Esophagus squamous epithelium (tissue), 5 donors: Measurements from ENCODE around the gene IQSEC1. TPM values are rescaled to one million over a fixed set of nuclear protein-coding genes. Genes with fewer than 3 reads are reported as not detected.

Experiments
- DNase-seq: peaks from one replicate; lab custom pipeline; 2025; lab: John Stamatoyannopoulos, UW
- H3K27ac ChIP-seq, 4 donors: fragments of 200-600 bp; sonication (generic); one replicate each; pipeline ENCODE4 v1.5.1; 2016 to 2019; ENCODE audit warnings: mild to moderate bottlenecking in 1 of 4
- H3K27me3 ChIP-seq, 4 donors: fragments of 200-600 bp; sonication (generic); 1 replicate in 3 of 4; 2 replicates in 1 of 4; pipeline versions ENCODE4 v1.5.1 to v1.6.0; 2017 to 2021; ENCODE audit warnings: antibody characterized with exemption in 1 of 4
- H3K36me3 ChIP-seq, 3 donors: fragments of 200-600 bp; sonication (generic); one replicate each; pipeline ENCODE4 v1.5.1; 2016 to 2019
- H3K4me1 ChIP-seq, 3 donors: fragments of 200-600 bp; sonication (generic); one replicate each; pipeline ENCODE4 v1.5.1; 2017 to 2019
- H3K4me3 ChIP-seq, 4 donors: fragments of 200-600 bp; sonication (generic); 1 replicate in 3 of 4; 2 replicates in 1 of 4; pipeline ENCODE4 v1.5.1; 2016 to 2019; ENCODE audit warnings: mild to moderate bottlenecking in 2 of 4, moderate library complexity in 1 of 4
- H3K9me3 ChIP-seq, 3 donors: fragments of 200-600 bp; sonication (generic); one replicate each; pipeline ENCODE4 v1.5.1; 2016 to 2019
- CTCF ChIP-seq, 6 experiments: fragments of 450-650 bp in 4 of 6; fragments of 200-600 bp in 2 of 6; sonication (generic) in 2 of 6; IDR thresholded peaks; one replicate each; pipeline ENCODE4 v1.5.1; 2016 to 2019; ENCODE audit warnings: antibody characterized with exemption in 6 of 6, mild to moderate bottlenecking in 4 of 6, moderate library complexity in 4 of 6
- POLR2A ChIP-seq, 4 donors: fragments of 450-650 bp; IDR thresholded peaks; one replicate each; pipeline ENCODE4 v1.6.1; 2017; ENCODE audit warnings: antibody characterized with exemption in 4 of 4, mild to moderate bottlenecking in 4 of 4, moderate library complexity in 3 of 4
- WGBS, 2 donors: methylation state at CpG; one replicate each; pipeline ENCODE4 v1.1.5; 2018; 5-methylcytosine and 5-hydroxymethylcytosine counted together
- intact Hi-C: fragments of 100-400 bp; cut with DNase I; formaldehyde crosslinking; loops from one replicate; pipeline ENCODE4 v1.15.0; 2022
- total RNA-seq, 4 donors: library from RNA; depleted of rRNA; stranded (reverse); fragments of >200 nt; gene quantifications; one replicate each; pipeline ENCODE4 v1.1.0, GENCODE V29; 2016
- donor health status: DM: yes; HTN: yes; CAD: no.

Gene IQSEC1
- total RNA-seq, 4 donors from 2014 or later: 7.3 to 27.1 (median 10.7) TPM

GRCh38 chr3:12992629-12993516 lies 80.4 kb downstream of the IQSEC1 start:
- WGBS, 2 donors: 67 to 72% methylated on average over 1 to 4 of the region's 24 CpGs
- H3K27ac ChIP-seq: peak overlapping the region; percentile 53 to 91 (median 74)
- TF ChIP-seq POLR2A (IDR thresholded peaks at IDR 0.05): no peak
- TF ChIP-seq CTCF (IDR thresholded peaks at IDR 0.05): no peak

GRCh38 chr3:12991861-12992281 lies 81.4 kb downstream of the IQSEC1 start:
- WGBS, 2 donors: 73 to 82% methylated on average over 3 to 9 of the region's 9 CpGs
- TF ChIP-seq POLR2A (IDR thresholded peaks at IDR 0.05) (no peak), CTCF (IDR thresholded peaks at IDR 0.05) (no peak)
- no peak for DNase-seq
- intact Hi-C loops: no loop called here
- Histone ChIP-seq H3K4me3 (no peak overlapping the region), H3K36me3 (no peaks in the 10 kb centered on the region), H3K27me3 (peaks cover 0 to 30% (median 0%) of the 10 kb centered on the region in 4 donors), H3K27ac (peak overlapping the region in 1 of 4 donors; percentile 45), H3K4me1 (peaks cover 10 to 51% (median 18%) of the 10 kb centered on the region in 3 donors), H3K9me3 (no peaks in the 10 kb centered on the region)

More at GRCh38 chr3:12992629-12993516, 80.4 kb downstream of the IQSEC1 start:
- Histone ChIP-seq H3K4me3 (peak overlapping the region; percentile 42 to 85 (median 68)), H3K36me3 (no peaks in the 10 kb centered on the region), H3K4me1 (peaks cover 10 to 46% (median 18%) of the 10 kb centered on the region in 3 donors), H3K27me3 (peaks cover 0 to 30% (median 0%) of the 10 kb centered on the region in 4 donors), H3K9me3 (no peaks in the 10 kb centered on the region)
- DNase-seq: no peak
- intact Hi-C loops: no loop called here

GRCh38 chr3:12991481-12991837 lies 81.8 kb downstream of the IQSEC1 start:
- Histone ChIP-seq H3K27ac (peak overlapping the region in 1 of 4 donors; percentile 45), H3K27me3 (peaks cover 0 to 30% (median 0%) of the 10 kb centered on the region in 4 donors), H3K4me3 (no peak overlapping the region), H3K4me1 (peaks cover 10 to 55% (median 18%) of the 10 kb centered on the region in 3 donors), H3K36me3 (no peaks in the 10 kb centered on the region), H3K9me3 (no peaks in the 10 kb centered on the region)
- TF ChIP-seq POLR2A (IDR thresholded peaks at IDR 0.05): no peak
- no peak for TF ChIP-seq CTCF (IDR thresholded peaks at IDR 0.05)
- 95% methylated on average over 2 of the region's 2 CpGs; no CpG with 5 or more reads in 1 of the 2 donors for WGBS, 2 donors
- intact Hi-C loops: no loop called here
- DNase-seq: no peak

GRCh38 chr3:12990781-12991480 lies 82.3 kb downstream of the IQSEC1 start:
- H3K27me3 ChIP-seq: peaks cover 0 to 30% (median 0%) of the 10 kb centered on the region in 4 donors
- intact Hi-C loops: no loop called here
- TF ChIP-seq CTCF (IDR thresholded peaks at IDR 0.05): no peak
- no peak for TF ChIP-seq POLR2A (IDR thresholded peaks at IDR 0.05)
- no peak for DNase-seq
- 55 to 70% methylated on average over 13 to 14 of the region's 16 CpGs for WGBS, 2 donors
- H3K36me3 ChIP-seq: no peaks in the 10 kb centered on the region
- peaks cover 10 to 55% (median 18%) of the 10 kb centered on the region in 3 donors for H3K4me1 ChIP-seq
- H3K27ac ChIP-seq: peak overlapping the region in 1 of 4 donors; percentile 45
- no peaks in the 10 kb centered on the region for H3K9me3 ChIP-seq
- no peak overlapping the region for H3K4me3 ChIP-seq
